HepG2 (cell line): Measurements from ENCODE around the gene TSEN54. TPM values are rescaled to one million over a fixed set of nuclear protein-coding genes. Genes with fewer than 3 reads are reported as not detected.

Experiments used
- FOXJ3 ChIP-seq: sonication (generic); formaldehyde crosslinking; IDR thresholded peaks from 2 replicates; pipeline ENCODE4 v1.4.0; 2020; ENCODE audit warnings: missing genetic modification reagents, mild to moderate bottlenecking, borderline replicate concordance
- HNF1A ChIP-seq, 2 experiments: sonication (generic) in 1 of 2; formaldehyde crosslinking in 1 of 2; IDR thresholded peaks; 2 replicates each; pipeline versions ENCODE4 v1.4.0 to v1.6.1; 2016 to 2020; ENCODE audit warnings: borderline replicate concordance in 1 of 2, low read depth in 1 of 2, mild to moderate bottlenecking in 1 of 2, missing genetic modification reagents in 1 of 2
- HOXA5 ChIP-seq: sonication (generic); formaldehyde crosslinking; IDR thresholded peaks from 2 replicates; pipeline ENCODE4 v1.4.0; 2020; ENCODE audit warnings: missing genetic modification reagents
- MED13 ChIP-seq: sonication (generic); formaldehyde crosslinking; IDR thresholded peaks from 2 replicates; pipeline ENCODE4 v1.5.0; 2020; ENCODE audit warnings: missing genetic modification reagents
- MTA1 ChIP-seq: sonication (generic); formaldehyde crosslinking; IDR thresholded peaks from 2 replicates; pipeline ENCODE4 v1.4.0; 2020; ENCODE audit warnings: missing genetic modification reagents, mild to moderate bottlenecking, borderline replicate concordance
- NPAS2 ChIP-seq: sonication (generic); formaldehyde crosslinking; IDR thresholded peaks from 2 replicates; pipeline ENCODE4 v1.8.0; 2022; ENCODE audit warnings: mild to moderate bottlenecking, missing genetic modification reagents, borderline replicate concordance
- PHF5A ChIP-seq: IDR thresholded peaks from one replicate; pipeline ENCODE4 v1.6.1; 2018; ENCODE audit warnings: low read depth, missing genetic modification reagents; ENCODE audit not compliant: unreplicated experiment
- PRPF4 ChIP-seq: fragments of 200-400 bp; formaldehyde crosslinking; IDR thresholded peaks from 2 replicates; pipeline ENCODE4 v1.6.1; 2016; ENCODE audit warnings: low read length, low read depth; ENCODE audit not compliant: poor library complexity, severe bottlenecking
- REL ChIP-seq: sonication (generic); formaldehyde crosslinking; conservative IDR thresholded peaks from 2 replicates; pipeline ENCODE4 v1.8.0; 2022; ENCODE audit warnings: mild to moderate bottlenecking, missing genetic modification reagents, moderate library complexity
- SP140L ChIP-seq: sonication (generic); formaldehyde crosslinking; IDR thresholded peaks from 2 replicates; pipeline ENCODE4 v1.4.0; 2020; ENCODE audit warnings: missing genetic modification reagents, borderline replicate concordance
- WIZ ChIP-seq: sonication (generic); formaldehyde crosslinking; IDR thresholded peaks from 2 replicates; pipeline ENCODE4 v1.5.1; 2020; ENCODE audit warnings: mild to moderate bottlenecking, missing genetic modification reagents
- ZFX ChIP-seq: sonication (generic); formaldehyde crosslinking; IDR thresholded peaks from 2 replicates; pipeline ENCODE4 v1.4.0; 2020; ENCODE audit warnings: mild to moderate bottlenecking, low read depth, missing genetic modification reagents, moderate library complexity
- ZKSCAN8 ChIP-seq: IDR thresholded peaks from 2 replicates; pipeline ENCODE4 v1.6.1; 2016; ENCODE audit warnings: borderline replicate concordance, missing genetic modification reagents, missing compliant biosample characterization
- ZNF232 ChIP-seq: sonication (generic); formaldehyde crosslinking; IDR thresholded peaks from 2 replicates; pipeline ENCODE4 v1.4.0; 2020; ENCODE audit warnings: missing genetic modification reagents, borderline replicate concordance
- polyA plus RNA-seq, 8 experiments: library from polyadenylated mRNA; depleted of rRNA in 3 of 8; stranded (reverse) in 7 of 8; unstranded in 1 of 8; fragments of >200 nt; fragmentation: Illumina TruSeq in 4 of 8; extraction: Trizol in 4 of 8; gene quantifications; 2 replicates each; pipeline versions ENCODE4 v1.2.1 to v1.2.3, GENCODE V29; 2011 to 2016; ENCODE audit warnings: low read depth in 4 of 8, missing spikeins in 1 of 8, mixed read lengths in 1 of 8; ENCODE audit not compliant: insufficient read depth in 1 of 8
- total RNA-seq, 5 experiments: library from RNA; depleted of rRNA; stranded (reverse); fragments of >200 nt; fragmentation: Illumina TruSeq; extraction: Trizol; gene quantifications; 2 replicates each; pipeline ENCODE4 v1.2.3, GENCODE V29; 2016; ENCODE audit warnings: low read depth in 1 of 5
- TF ChIP-seq, protein P1 (sequence below): sonication (generic); formaldehyde crosslinking; conservative IDR thresholded peaks from 2 replicates; pipeline ENCODE4 v1.8.0; 2022; ENCODE audit warnings: mild to moderate bottlenecking, moderate library complexity, missing genetic modification reagents
- TF ChIP-seq, protein P2 (sequence below): IDR thresholded peaks from 2 replicates; pipeline ENCODE4 v1.6.1; 2018; ENCODE audit warnings: missing genetic modification reagents, mild to moderate bottlenecking, missing compliant biosample characterization
- TF ChIP-seq, protein P3 (sequence below): sonication (generic); formaldehyde crosslinking; IDR thresholded peaks from 2 replicates; pipeline ENCODE4 v1.4.0; 2020; ENCODE audit warnings: missing genetic modification reagents, mild to moderate bottlenecking, borderline replicate concordance

The TSEN54 gene
- total and polyA plus RNA-seq, 2 of the 13 experiments (the other 11 are each of a cell fraction or from before 2014, with no cell fraction given) = 62.9 to 63.3 TPM

DNA sequence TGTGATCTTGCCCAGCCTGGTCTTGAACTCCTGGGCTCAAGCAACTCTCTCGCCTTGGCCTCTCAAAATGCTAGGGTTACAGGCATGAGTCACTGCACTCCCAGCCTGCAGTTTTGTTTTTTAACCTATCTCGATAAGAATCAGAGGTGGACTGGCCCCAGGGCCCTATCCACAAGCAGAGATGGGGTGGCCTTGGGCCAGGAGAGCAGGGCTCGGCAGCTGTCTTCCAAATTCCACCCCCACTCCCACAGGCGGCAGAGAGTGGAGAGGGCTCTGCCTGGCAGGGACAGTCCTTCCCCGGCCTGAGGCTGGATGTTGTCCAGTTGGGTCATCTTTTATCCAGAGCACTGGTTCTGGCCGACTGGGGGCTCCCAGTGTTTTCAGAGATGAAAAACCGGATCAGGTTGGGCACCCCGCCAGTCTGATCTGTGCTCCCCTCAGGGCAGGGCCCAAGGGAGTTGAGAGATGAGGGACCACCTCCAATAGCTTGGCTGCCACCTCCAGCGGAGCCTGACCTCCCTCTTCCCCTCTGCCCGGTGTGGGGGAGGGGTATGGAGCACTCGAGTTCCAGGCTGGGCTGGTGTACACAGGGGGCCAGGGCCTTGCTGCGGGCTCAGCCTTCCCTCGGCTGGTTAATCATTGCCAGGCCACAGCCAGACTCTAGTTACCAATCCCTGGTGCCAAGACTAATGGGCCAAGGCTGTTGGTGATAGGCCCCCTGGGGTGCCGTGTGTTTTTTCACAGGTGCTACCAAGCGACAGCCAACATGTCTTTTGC is 40.9 kb downstream of the TSEN54 start (continued):
- TF ChIP-seq, protein P1, sequence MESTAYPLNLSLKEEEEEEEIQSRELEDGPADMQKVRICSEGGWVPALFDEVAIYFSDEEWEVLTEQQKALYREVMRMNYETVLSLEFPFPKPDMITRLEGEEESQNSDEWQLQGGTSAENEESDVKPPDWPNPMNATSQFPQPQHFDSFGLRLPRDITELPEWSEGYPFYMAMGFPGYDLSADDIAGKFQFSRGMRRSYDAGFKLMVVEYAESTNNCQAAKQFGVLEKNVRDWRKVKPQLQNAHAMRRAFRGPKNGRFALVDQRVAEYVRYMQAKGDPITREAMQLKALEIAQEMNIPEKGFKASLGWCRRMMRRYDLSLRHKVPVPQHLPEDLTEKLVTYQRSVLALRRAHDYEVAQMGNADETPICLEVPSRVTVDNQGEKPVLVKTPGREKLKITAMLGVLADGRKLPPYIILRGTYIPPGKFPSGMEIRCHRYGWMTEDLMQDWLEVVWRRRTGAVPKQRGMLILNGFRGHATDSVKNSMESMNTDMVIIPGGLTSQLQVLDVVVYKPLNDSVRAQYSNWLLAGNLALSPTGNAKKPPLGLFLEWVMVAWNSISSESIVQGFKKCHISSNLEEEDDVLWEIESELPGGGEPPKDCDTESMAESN (CRISPR knock-in tag) = peak; percentile 95
- TF ChIP-seq HNF1A (IDR thresholded peaks at IDR 0.05; ENCODE audit: low read depth) (peak; percentile 99), HNF1A (CRISPR knock-in tag; IDR thresholded peaks at IDR 0.05; ENCODE audit: borderline replicate concordance) (peak; percentile 100), MTA1 (peak; percentile 88; the same call in 1 of the 2 replicates), ZFX (CRISPR knock-in tag) (peak; percentile 95), ZNF232 (peak; percentile 65; the same call in 1 of the 2 replicates), HOXA5 (0 out of 2 replicates have a peak, but pooled peaks have one; percentile 75), ZKSCAN8 (CRISPR knock-in tag) (peak; percentile 94; the same call in 1 of the 2 replicates), PHF5A (CRISPR knock-in tag) (peak; percentile 43), NPAS2 (CRISPR knock-in tag) (no peak), WIZ (CRISPR knock-in tag) (no peak; the same call in 1 of the 2 replicates), SP140L (CRISPR knock-in tag) (no peak), REL (CRISPR knock-in tag) (no peak), MED13 (CRISPR knock-in tag) (peak; percentile 55; the same call in 1 of the 2 replicates), FOXJ3 (CRISPR knock-in tag) (peak; percentile 53; the same call in 1 of the 2 replicates), PRPF4 (peak; percentile 93)
- TF ChIP-seq, protein P2, sequence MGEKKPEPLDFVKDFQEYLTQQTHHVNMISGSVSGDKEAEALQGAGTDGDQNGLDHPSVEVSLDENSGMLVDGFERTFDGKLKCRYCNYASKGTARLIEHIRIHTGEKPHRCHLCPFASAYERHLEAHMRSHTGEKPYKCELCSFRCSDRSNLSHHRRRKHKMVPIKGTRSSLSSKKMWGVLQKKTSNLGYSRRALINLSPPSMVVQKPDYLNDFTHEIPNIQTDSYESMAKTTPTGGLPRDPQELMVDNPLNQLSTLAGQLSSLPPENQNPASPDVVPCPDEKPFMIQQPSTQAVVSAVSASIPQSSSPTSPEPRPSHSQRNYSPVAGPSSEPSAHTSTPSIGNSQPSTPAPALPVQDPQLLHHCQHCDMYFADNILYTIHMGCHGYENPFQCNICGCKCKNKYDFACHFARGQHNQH = peak; percentile 93; the same call in 1 of the 2 replicates
- TF ChIP-seq, protein P3, sequence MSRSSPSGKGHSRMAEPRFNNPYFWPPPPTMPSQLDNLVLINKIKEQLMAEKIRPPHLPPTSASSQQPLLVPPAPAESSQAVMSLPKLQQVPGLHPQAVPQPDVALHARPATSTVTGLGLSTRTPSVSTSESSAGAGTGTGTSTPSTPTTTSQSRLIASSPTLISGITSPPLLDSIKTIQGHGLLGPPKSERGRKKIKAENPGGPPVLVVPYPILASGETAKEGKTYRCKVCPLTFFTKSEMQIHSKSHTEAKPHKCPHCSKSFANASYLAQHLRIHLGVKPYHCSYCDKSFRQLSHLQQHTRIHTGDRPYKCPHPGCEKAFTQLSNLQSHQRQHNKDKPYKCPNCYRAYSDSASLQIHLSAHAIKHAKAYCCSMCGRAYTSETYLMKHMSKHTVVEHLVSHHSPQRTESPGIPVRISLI (CRISPR knock-in tag) = peak; percentile 88
